ENCODE results near the gene SLIT3.

The SLIT3 gene

DNA sequence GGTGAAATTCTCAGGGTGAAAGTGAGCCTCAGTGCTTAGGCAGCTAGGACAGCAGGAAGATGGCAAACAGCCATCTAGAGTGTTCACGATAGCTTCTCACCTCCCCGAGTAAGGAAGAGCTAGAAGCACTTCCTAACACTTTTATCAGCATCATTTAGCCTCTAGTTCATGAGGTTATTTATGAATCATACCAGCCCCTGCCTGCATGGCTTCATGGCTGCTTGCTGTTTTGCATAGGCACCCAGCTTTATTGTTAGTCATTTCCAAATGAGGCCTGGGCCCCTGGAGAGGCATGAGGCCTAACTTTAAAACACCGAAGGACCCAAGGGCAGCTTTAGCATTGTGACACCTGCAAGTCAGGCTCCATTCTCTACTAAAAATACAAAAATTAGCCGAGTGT, 586.9 kb downstream of the SLIT3 start:
- no peaks in the 10 kb centered on the region; the same call in 1 of the 2 replicates for H3K27me3 ChIP-seq (replicated peaks; ENCODE audit: control insufficient read depth, insufficient read depth, low read length)
- no peaks in the 10 kb centered on the region for H3K36me3 ChIP-seq (ENCODE audit: control insufficient read depth, insufficient read depth, low read length)
- TF ChIP-seq, protein P1, sequence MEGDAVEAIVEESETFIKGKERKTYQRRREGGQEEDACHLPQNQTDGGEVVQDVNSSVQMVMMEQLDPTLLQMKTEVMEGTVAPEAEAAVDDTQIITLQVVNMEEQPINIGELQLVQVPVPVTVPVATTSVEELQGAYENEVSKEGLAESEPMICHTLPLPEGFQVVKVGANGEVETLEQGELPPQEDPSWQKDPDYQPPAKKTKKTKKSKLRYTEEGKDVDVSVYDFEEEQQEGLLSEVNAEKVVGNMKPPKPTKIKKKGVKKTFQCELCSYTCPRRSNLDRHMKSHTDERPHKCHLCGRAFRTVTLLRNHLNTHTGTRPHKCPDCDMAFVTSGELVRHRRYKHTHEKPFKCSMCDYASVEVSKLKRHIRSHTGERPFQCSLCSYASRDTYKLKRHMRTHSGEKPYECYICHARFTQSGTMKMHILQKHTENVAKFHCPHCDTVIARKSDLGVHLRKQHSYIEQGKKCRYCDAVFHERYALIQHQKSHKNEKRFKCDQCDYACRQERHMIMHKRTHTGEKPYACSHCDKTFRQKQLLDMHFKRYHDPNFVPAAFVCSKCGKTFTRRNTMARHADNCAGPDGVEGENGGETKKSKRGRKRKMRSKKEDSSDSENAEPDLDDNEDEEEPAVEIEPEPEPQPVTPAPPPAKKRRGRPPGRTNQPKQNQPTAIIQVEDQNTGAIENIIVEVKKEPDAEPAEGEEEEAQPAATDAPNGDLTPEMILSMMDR (IDR thresholded peaks at IDR 0.05; ENCODE audit: insufficient read depth, low read length, poor library complexity, severe bottlenecking): no peak
- no peak for DNase-seq (ENCODE audit: extremely low read depth, insufficient read length)
- H3K4me3 ChIP-seq (replicated peaks; ENCODE audit: low read depth, low read length): no peak overlapping the region

DNA sequence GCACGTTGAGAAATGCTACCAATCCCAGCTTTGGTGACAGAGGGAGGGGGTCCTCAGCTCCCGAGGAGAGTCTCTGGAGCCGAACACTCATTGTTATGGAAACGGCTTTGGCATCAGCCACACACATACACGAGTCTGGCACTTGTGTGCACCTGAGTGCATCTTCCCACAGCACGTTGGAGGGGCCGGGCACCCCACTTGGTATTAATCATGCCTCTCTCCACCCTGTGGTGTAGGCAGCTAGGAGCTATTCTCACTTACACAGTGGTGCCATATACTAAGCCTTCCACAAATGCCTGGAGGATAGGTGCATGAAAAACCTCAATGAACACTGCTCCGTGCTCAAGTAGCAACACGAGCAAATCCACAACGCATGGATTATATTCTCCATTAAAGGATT, 587.9 kb downstream of the SLIT3 start:
- Histone ChIP-seq H3K36me3 (ENCODE audit: control insufficient read depth, insufficient read depth, low read length) (no peaks in the 10 kb centered on the region), H3K27me3 (replicated peaks; ENCODE audit: control insufficient read depth, insufficient read depth, low read length) (no peaks in the 10 kb centered on the region; the same call in 1 of the 2 replicates), H3K4me3 (replicated peaks; ENCODE audit: low read depth, low read length) (no peak overlapping the region)
- TF ChIP-seq, protein P1 (IDR thresholded peaks at IDR 0.05; ENCODE audit: insufficient read depth, low read length, poor library complexity, severe bottlenecking): no peak
- DNase-seq (ENCODE audit: extremely low read depth, insufficient read length): no peak

DNA sequence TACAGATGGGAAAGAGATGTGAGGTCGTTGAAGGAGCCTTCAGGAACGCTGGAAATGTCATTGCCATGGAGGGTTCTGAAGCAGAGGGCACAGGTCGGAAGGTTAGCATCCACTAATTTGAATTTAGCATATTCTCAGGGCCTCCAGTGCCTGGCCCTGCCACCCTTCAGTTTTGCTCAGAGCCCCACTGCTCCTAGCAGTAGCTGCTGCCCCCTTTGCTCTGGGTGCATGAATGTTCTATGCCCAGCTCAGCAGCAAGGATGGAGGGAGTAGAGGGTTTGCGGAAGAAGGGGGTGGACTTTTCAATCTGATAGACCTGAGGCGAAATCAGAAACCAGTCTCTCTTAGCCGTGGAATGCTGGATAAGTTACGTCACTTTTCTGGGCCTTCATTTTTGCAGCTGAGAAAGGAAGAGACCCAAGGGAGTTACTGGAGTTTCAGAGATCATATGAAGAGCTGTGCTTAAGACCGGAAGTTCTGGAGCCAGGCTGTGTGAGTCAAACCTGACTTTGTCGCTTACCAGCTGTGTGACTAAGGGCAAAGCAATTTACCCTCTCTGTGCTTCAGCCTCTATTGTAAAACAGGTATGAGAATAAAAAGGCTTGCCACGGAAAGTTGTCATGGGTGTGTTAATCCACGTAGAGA, 588.5 kb downstream of the SLIT3 start:
- no peak for DNase-seq (ENCODE audit: extremely low read depth, insufficient read length)
- no peaks in the 10 kb centered on the region for H3K36me3 ChIP-seq (ENCODE audit: control insufficient read depth, insufficient read depth, low read length)
- no peak overlapping the region for H3K4me3 ChIP-seq (replicated peaks; ENCODE audit: low read depth, low read length)
- TF ChIP-seq, protein P1 (IDR thresholded peaks at IDR 0.05; ENCODE audit: insufficient read depth, low read length, poor library complexity, severe bottlenecking): no peak
- no peaks in the 10 kb centered on the region; the same call in 1 of the 2 replicates for H3K27me3 ChIP-seq (replicated peaks; ENCODE audit: control insufficient read depth, insufficient read depth, low read length)

DNA sequence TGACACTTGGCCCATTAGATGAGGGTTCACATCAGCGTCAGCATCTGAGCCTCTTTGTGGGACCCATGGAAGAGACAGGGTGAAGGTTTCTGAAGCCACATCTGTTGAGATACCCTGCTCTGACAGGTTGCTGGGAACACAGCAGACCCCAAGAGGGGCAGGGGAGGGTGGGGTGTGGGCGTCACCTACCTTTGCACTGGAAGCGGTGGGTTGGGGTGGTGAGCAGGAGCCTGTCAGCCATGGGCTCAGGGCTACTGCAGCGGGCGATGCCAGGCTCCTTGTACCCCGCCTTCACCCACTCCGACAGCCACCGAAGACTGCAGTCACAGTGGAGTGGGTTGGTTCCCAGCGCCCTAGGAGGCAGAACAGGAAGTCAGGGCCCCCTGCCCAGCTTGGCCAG, 590.2 kb downstream of the SLIT3 start:
- H3K4me3 ChIP-seq (replicated peaks; ENCODE audit: low read depth, low read length): no peak overlapping the region
- DNase-seq (ENCODE audit: extremely low read depth, insufficient read length): no peak
- TF ChIP-seq, protein P1 (IDR thresholded peaks at IDR 0.05; ENCODE audit: insufficient read depth, low read length, poor library complexity, severe bottlenecking): no peak
- no peaks in the 10 kb centered on the region for H3K27me3 ChIP-seq (replicated peaks; ENCODE audit: control insufficient read depth, insufficient read depth, low read length)
- H3K36me3 ChIP-seq (ENCODE audit: control insufficient read depth, insufficient read depth, low read length): no peaks in the 10 kb centered on the region

DNA sequence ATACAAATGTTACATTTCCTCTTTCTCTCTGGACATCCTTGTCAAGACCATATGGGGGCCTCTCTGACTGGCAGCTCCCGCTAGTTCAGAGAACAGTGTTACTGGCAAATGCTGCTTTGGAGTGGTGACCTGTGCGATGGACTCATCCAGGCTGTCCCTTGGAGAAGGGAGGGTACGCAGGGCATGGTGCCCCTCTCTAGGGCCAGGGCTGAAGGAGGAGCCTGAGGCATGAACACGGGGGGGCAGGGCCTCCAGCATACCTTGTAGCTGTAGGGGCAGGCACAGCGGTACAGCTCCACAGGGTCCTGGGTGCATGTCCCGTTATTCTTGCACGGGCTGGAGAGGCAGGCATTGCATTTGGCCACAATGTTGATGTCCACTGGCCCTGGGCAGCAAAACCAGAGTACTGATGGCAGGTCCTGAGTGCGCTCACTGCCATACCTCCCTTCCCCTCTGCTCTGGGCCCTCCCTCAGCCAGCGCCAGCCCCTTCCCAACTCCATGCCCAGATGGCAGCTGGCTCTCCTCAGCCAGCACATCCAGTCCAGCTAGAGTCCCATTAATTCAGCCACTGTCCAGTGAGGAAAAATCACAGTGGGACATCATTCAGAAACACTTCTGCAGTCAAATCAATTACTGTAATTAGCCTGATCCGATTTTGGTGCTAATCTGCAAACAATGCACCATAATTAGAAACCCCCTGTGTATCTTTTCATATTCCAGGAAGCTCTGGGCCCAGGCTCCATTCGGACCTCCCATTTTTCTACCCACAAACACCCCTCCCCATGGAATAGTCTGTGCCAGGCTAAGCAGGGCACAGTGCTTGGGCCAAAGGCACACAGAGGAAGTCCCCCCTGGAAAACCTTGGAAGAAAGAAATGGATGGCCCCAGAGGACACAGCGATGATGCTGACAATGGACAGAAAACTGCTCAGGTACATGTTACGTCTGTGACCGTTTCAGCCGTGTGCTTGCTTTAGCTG, 592.9 kb downstream of the SLIT3 start:
- no peaks in the 10 kb centered on the region for H3K27me3 ChIP-seq (replicated peaks; ENCODE audit: control insufficient read depth, insufficient read depth, low read length)
- TF ChIP-seq, protein P1 (IDR thresholded peaks at IDR 0.05; ENCODE audit: insufficient read depth, low read length, poor library complexity, severe bottlenecking): no peak
- DNase-seq (ENCODE audit: extremely low read depth, insufficient read length): no peak

More for the DNA sequence above, 592.9 kb downstream of the SLIT3 start:
- H3K36me3 ChIP-seq (ENCODE audit: control insufficient read depth, insufficient read depth, low read length): no peaks in the 10 kb centered on the region
- H3K4me3 ChIP-seq (replicated peaks; ENCODE audit: low read depth, low read length): no peak overlapping the region

Data from GM06990 (cell line).